ENCODE results near the gene ZDHHC21.

Gene ZDHHC21

DNA sequence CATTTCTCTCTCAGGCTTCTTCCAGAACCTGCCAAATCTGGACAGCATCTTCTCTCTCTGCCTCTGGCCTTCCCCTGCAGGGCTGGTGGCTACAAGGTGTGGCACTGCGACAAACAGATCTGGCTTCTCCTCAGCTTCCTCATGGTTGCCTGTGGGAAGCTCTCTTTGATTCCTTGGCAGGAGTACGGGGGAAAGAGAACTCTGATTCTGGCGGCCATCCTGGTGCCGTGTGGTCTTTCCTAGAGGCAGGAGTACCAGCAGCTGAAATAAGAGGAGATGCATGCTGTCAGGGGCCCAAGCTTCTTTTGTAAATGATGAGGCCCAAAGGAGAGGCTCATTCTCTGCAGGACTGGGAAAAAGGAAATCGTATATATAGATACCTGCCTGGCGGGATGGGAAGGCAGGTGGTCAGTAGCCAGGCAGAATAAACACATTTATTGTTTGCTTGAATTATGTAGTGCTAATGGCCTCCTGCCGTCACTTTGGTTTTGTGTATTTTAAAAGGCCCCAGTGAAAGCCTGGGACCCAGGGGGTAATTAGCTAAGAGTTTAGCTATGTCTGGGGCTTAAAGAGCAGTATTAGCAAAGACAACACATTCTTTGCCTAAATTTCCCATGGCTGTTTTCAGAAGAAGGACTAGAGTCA lies 29.3 kb upstream of the ZDHHC21 start, which contains the start of gene CER1:
Gene CER1 (minus strand): TSS at position 343 of the 645 bp plus-strand sequence. CDS start 61 bp downstream, at position 282.
- ChIA-PET POLR2A (no interaction called here), CTCF (interaction anchor here (1.1 kb wide), 1 partner anchor 61 kb away, joined by 4 read pairs; no protein-coding TSS in a partner anchor)
- DNase-seq (ENCODE audit: extremely low spot score): no peak
- no peak for TF ChIP-seq CTBP1 (IDR thresholded peaks at IDR 0.05; ENCODE audit: borderline replicate concordance)
- TF ChIP-seq ELF4 (IDR thresholded peaks at IDR 0.05): no peak
- TF ChIP-seq BHLHE40 (IDR thresholded peaks at IDR 0.05; ENCODE audit: borderline replicate concordance): no peak
- no peak for TF ChIP-seq TARDBP (IDR thresholded peaks at IDR 0.05)
- no peak for TF ChIP-seq L3MBTL2 (conservative IDR thresholded peaks at IDR 0.05)
- no peak for TF ChIP-seq NFRKB (IDR thresholded peaks at IDR 0.05)
- TF ChIP-seq LEF1 (IDR thresholded peaks at IDR 0.05; ENCODE audit: borderline replicate concordance): no peak
- TF ChIP-seq FOXM1 (IDR thresholded peaks at IDR 0.05; ENCODE audit: borderline replicate concordance): no peak
- TF ChIP-seq SP1 (IDR thresholded peaks at IDR 0.05): no peak
- TF ChIP-seq FOXK2 (IDR thresholded peaks at IDR 0.05): no peak
- TF ChIP-seq HDGF (IDR thresholded peaks at IDR 0.05; ENCODE audit: borderline replicate concordance): no peak

DNA sequence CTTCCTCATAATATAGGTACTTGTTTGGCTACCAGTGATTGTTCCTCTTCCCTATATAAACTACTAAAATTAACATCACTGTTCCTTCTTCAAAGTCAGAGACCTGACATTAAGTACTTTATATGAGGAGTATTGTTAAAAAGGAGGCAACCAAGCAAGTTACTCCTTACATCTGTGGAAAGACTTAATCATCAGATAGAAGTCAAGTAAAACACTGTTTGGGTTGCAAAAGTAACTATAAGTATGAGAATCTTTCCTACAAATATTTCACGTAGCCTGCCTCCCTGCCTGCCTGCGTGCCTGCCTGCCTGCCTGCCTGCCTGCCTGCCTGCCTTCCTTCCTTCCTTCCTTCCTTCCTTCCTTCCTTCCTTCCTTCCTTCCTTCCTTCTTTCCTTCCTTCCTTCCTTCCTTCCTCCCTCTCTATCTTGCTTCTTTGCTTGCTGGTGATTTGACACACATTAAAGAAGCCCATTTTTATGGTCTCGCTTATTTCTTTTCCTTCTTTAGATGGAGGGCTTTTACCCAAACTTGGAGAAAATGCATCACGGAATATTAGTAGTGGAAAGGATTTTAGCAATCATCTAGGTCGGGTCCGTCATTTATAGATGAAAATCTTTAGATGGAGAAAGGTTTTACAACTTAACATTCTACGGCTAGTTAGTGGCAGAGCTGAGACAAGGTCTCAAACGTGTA lies 26.1 kb upstream of the ZDHHC21 start:
- no peak for TF ChIP-seq ARNT (IDR thresholded peaks at IDR 0.05)
- DNase-seq (ENCODE audit: extremely low spot score): no peak
- CTCF ChIA-PET: no interaction called here
- POLR2A ChIA-PET: no interaction called here

- ChIA-PET POLR2A (no interaction called here), CTCF (no interaction called here)
- DNase-seq (ENCODE audit: extremely low spot score): no peak
- TF ChIP-seq TARDBP (IDR thresholded peaks at IDR 0.05) (no peak), LEF1 (IDR thresholded peaks at IDR 0.05; ENCODE audit: borderline replicate concordance) (no peak), SP1 (IDR thresholded peaks at IDR 0.05) (no peak), FOXA1 (IDR thresholded peaks at IDR 0.05) (no peak), HDGF (IDR thresholded peaks at IDR 0.05; ENCODE audit: borderline replicate concordance) (no peak), ZNF384 (IDR thresholded peaks at IDR 0.05) (no peak), CTBP1 (IDR thresholded peaks at IDR 0.05; ENCODE audit: borderline replicate concordance) (no peak), PKNOX1 (IDR thresholded peaks at IDR 0.05) (no peak), NFRKB (IDR thresholded peaks at IDR 0.05) (no peak), ELF4 (IDR thresholded peaks at IDR 0.05) (no peak)
These were observed 21.9 kb upstream of the ZDHHC21 start for GRCh38 chr9:14715102-14715501.

DNA sequence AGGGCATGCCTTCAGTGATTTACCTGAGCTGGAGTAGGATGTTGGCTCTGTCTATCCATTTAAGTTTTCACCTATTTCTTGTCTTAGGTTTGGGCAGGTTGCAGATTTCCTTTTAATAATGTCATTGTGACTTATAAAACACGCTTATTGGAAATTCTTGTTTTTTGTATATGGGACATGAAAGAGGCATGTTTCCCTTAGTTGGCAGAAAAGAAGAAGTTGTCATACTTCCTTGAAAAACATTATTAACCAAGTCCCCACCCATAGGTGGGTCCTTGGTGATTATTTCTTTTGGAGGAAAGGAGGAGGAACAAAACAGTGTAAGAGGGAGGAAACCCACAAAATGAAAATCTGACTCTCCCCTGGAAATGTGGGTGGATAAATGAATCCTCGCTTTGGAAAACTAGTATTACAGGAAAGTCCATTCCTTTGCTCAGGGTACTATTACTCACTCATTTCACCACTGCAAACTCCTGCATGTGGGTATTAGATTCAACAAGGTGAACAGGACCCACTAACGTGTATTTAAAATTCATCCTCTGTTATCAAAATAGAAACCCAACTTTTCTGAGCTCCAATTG lies 20.0 kb upstream of the ZDHHC21 start:
- TF ChIP-seq PKNOX1 (IDR thresholded peaks at IDR 0.05) (no peak), FOXK2 (IDR thresholded peaks at IDR 0.05) (no peak), NFRKB (IDR thresholded peaks at IDR 0.05) (no peak), BHLHE40 (IDR thresholded peaks at IDR 0.05; ENCODE audit: borderline replicate concordance) (no peak), TARDBP (IDR thresholded peaks at IDR 0.05) (no peak), ARNT (IDR thresholded peaks at IDR 0.05) (no peak), SUZ12 (IDR thresholded peaks at IDR 0.05) (no peak), FOXA1 (IDR thresholded peaks at IDR 0.05) (no peak), ELF4 (IDR thresholded peaks at IDR 0.05) (no peak), HDGF (IDR thresholded peaks at IDR 0.05; ENCODE audit: borderline replicate concordance) (no peak), CTBP1 (IDR thresholded peaks at IDR 0.05; ENCODE audit: borderline replicate concordance) (no peak), SP1 (IDR thresholded peaks at IDR 0.05) (no peak), LEF1 (IDR thresholded peaks at IDR 0.05; ENCODE audit: borderline replicate concordance) (no peak), ZNF384 (IDR thresholded peaks at IDR 0.05) (no peak), L3MBTL2 (conservative IDR thresholded peaks at IDR 0.05) (no peak), FOXM1 (IDR thresholded peaks at IDR 0.05; ENCODE audit: borderline replicate concordance) (no peak)
- CTCF ChIA-PET: no interaction called here
- POLR2A ChIA-PET: no interaction called here
- DNase-seq (ENCODE audit: extremely low spot score): no peak

DNA sequence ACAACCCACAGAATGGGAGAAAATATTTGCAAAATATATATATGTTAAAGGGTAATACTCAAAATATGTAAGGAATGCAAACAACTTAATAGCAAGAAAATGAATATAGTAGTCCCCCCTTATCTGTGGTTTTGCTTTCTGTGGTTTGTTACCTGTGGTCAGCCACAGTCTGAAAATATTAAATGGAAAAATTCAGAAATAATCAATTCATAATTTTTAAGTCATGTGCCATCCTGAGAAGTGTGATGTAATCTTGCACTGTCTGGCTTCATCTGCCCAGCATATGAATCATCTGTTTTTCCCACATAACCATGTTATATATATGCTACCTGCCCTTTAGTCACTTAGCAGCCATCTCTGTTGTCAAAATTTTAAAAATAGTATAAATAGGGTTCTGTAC lies 17.6 kb upstream of the ZDHHC21 start:
- no peak for TF ChIP-seq TARDBP (IDR thresholded peaks at IDR 0.05)
- TF ChIP-seq FOXM1 (IDR thresholded peaks at IDR 0.05; ENCODE audit: borderline replicate concordance): no peak
- no peak for TF ChIP-seq PKNOX1 (IDR thresholded peaks at IDR 0.05)
- no peak for TF ChIP-seq L3MBTL2 (conservative IDR thresholded peaks at IDR 0.05)
- no peak for TF ChIP-seq ZNF384 (IDR thresholded peaks at IDR 0.05)
- no peak for TF ChIP-seq ARNT (IDR thresholded peaks at IDR 0.05)
- TF ChIP-seq LEF1 (IDR thresholded peaks at IDR 0.05; ENCODE audit: borderline replicate concordance): no peak
- TF ChIP-seq FOXK2 (IDR thresholded peaks at IDR 0.05): no peak
- no peak for TF ChIP-seq SUZ12 (IDR thresholded peaks at IDR 0.05)
- no peak for TF ChIP-seq NFRKB (IDR thresholded peaks at IDR 0.05)
- no peak for TF ChIP-seq ELF4 (IDR thresholded peaks at IDR 0.05)
- no peak for TF ChIP-seq HDGF (IDR thresholded peaks at IDR 0.05; ENCODE audit: borderline replicate concordance)
- no peak for TF ChIP-seq CTBP1 (IDR thresholded peaks at IDR 0.05; ENCODE audit: borderline replicate concordance)
- TF ChIP-seq BHLHE40 (IDR thresholded peaks at IDR 0.05; ENCODE audit: borderline replicate concordance): no peak
- no peak for TF ChIP-seq SP1 (IDR thresholded peaks at IDR 0.05)
- TF ChIP-seq FOXA1 (IDR thresholded peaks at IDR 0.05): no peak
- POLR2A ChIA-PET: no interaction called here
- CTCF ChIA-PET: interaction anchor here (0.6 kb wide), 1 partner anchor 644 kb away, joined by 3 read pairs; no protein-coding TSS in a partner anchor
- no peak for DNase-seq (ENCODE audit: extremely low spot score)
